Activated T-cell treated with anti-CD3 and anti-CD28 coated beads for 4 hours (primary cell): ENCODE measurements around the gene SLC22A14.
A peak's percentile ranks its signal among the peaks of the same experiment; 100 is the strongest.

Experiments used
- DNase-seq: peaks from one replicate; pipeline ENCODE4 v3.0.0-alpha.2; 2020

The SLC22A14 gene

GRCh38 chr3:38346587-38347410 is 64.7 kb downstream of the SLC22A14 start, which contains the start of gene XYLB:
TSS of gene XYLB (plus strand) at chr3:38346785. CDS start at chr3:38346869, 84 bp downstream.
- DNase-seq = peak; percentile 61

GRCh38 chr3:38347421-38348200 is 65.5 kb downstream of the SLC22A14 start:
- DNase-seq = no peak

GRCh38 chr3:38348903-38349302 is 66.8 kb downstream of the SLC22A14 start:
- no peak for DNase-seq

GRCh38 chr3:38349684-38350359 is 67.7 kb downstream of the SLC22A14 start:
- DNase-seq = no peak

GRCh38 chr3:38353151-38353550 is 71.1 kb downstream of the SLC22A14 start:
- DNase-seq = no peak

- no peak for DNase-seq
Measured at GRCh38 chr3:38354588-38355330, 72.7 kb downstream of the SLC22A14 start.

GRCh38 chr3:38359038-38359437 is 76.9 kb downstream of the SLC22A14 start:
- no peak for DNase-seq

- no peak for DNase-seq
Measured at GRCh38 chr3:38360345-38360744, 78.3 kb downstream of the SLC22A14 start.

GRCh38 chr3:38361496-38361895 is 79.4 kb downstream of the SLC22A14 start:
- no peak for DNase-seq

GRCh38 chr3:38362825-38363224 is 80.7 kb downstream of the SLC22A14 start:
- no peak for DNase-seq

- DNase-seq = no peak
Measured at GRCh38 chr3:38364721-38365400, 82.8 kb downstream of the SLC22A14 start.

GRCh38 chr3:38365469-38366062 is 83.5 kb downstream of the SLC22A14 start:
- no peak for DNase-seq

- DNase-seq = no peak
Measured at GRCh38 chr3:38366082-38366481, 84.0 kb downstream of the SLC22A14 start.

- no peak for DNase-seq
Measured at GRCh38 chr3:38367779-38368178, 85.7 kb downstream of the SLC22A14 start.
